IMR-90 (cell line): ENCODE data around the gene TPO. TPM values are rescaled to one million over a fixed set of nuclear protein-coding genes. Genes with fewer than 3 reads are reported as not detected.

Experiments used
- ATAC-seq: fragments of 200-7000 bp; cut with Tn5 transposase; 2 replicates; pipeline ENCODE4 v1.9.1; 2020; ENCODE audit warnings: low read depth, mild to moderate bottlenecking, moderate library complexity
- BruUV-seq: library from RNA; stranded (reverse); fragments of 400-500 nt; replicated peaks from 2 replicates; lab custom pipeline; 2021; lab: Mats Ljungman, UMichigan
- CTCF ChIA-PET: fragments of 300-600 bp; formaldehyde crosslinking; extraction: SDS; loops from one replicate; lab custom pipeline; 2021; ENCODE audit warnings: antibody characterized with exemption; lab: Yijun Ruan, JAX
- POLR2A ChIA-PET: fragments of 300-600 bp; sonication (Branson Sonifier 250); formaldehyde crosslinking; loops from one replicate; lab custom pipeline; 2022; ENCODE audit warnings: antibody characterized with exemption; ENCODE audit not compliant: unreplicated experiment; lab: Charles Lee
- DNase-seq: peaks from one replicate; pipeline ENCODE4 v3.0.0; 2013
- H2AFZ ChIP-seq: replicated peaks from 2 replicates; pipeline ENCODE3; 2013; ENCODE audit warnings: low read length, mild to moderate bottlenecking; ENCODE audit not compliant: poor library complexity
- H2AK5ac ChIP-seq: 2 replicates; pipeline ENCODE4 v1.6.1; 2013; ENCODE audit warnings: low read depth, low read length, inconsistent platforms
- H2AK9ac ChIP-seq: replicated peaks from 2 replicates; pipeline ENCODE3; 2013; ENCODE audit warnings: mild to moderate bottlenecking, low read depth, low read length, moderate library complexity; ENCODE audit not compliant: poor library complexity
- H2BK120ac ChIP-seq: 2 replicates; pipeline ENCODE4 v1.6.1; 2013; ENCODE audit warnings: low read depth, low read length, inconsistent platforms
- H2BK15ac ChIP-seq: 3 replicates; pipeline ENCODE4 v1.6.1; 2013; ENCODE audit warnings: low read depth, low read length, inconsistent platforms
- H2BK20ac ChIP-seq: 2 replicates; pipeline ENCODE4 v1.6.1; 2013; ENCODE audit warnings: low read depth, mild to moderate bottlenecking, inconsistent platforms, low read length, moderate library complexity
- H2BK5ac ChIP-seq: 2 replicates; pipeline ENCODE4 v1.6.1; 2013; ENCODE audit warnings: mild to moderate bottlenecking, low read depth, low read length, inconsistent platforms; ENCODE audit not compliant: poor library complexity, severe bottlenecking
- H3K14ac ChIP-seq: replicated peaks from 2 replicates; pipeline ENCODE4 v1.6.1; 2013; ENCODE audit warnings: low read depth, low read length, inconsistent platforms
- H3K18ac ChIP-seq: 2 replicates; pipeline ENCODE4 v1.6.1; 2013; ENCODE audit warnings: low read depth, low read length, control low read depth
- H3K23ac ChIP-seq: 2 replicates; pipeline ENCODE4 v1.6.1; 2013; ENCODE audit warnings: low read depth, low read length, inconsistent platforms
- H3K27ac ChIP-seq: 2 replicates; pipeline ENCODE4 v1.5.1; 2013; ENCODE audit warnings: mild to moderate bottlenecking, control low read depth, low read length; ENCODE audit not compliant: insufficient read depth
- H3K27me3 ChIP-seq: 2 replicates; pipeline ENCODE4 v1.6.1; 2013; ENCODE audit warnings: low read length; ENCODE audit not compliant: control insufficient read depth, insufficient read depth
- H3K36me3 ChIP-seq: 2 replicates; pipeline ENCODE4 v1.6.1; 2013; ENCODE audit warnings: low read length, mixed read lengths; ENCODE audit not compliant: control insufficient read depth, insufficient read depth
- H3K4ac ChIP-seq: 2 replicates; pipeline ENCODE4 v1.6.1; 2013; ENCODE audit warnings: low read depth, low read length, inconsistent platforms
- H3K4me1 ChIP-seq: 2 replicates; pipeline ENCODE4 v1.6.1; 2013; ENCODE audit warnings: low read length, mixed read lengths; ENCODE audit not compliant: control insufficient read depth, insufficient read depth
- H3K4me2 ChIP-seq: 2 replicates; pipeline ENCODE4 v1.6.1; 2013; ENCODE audit warnings: low read depth, mild to moderate bottlenecking, control low read depth, low read length, moderate library complexity
- H3K4me3 ChIP-seq: 2 replicates; pipeline ENCODE4 v1.5.1; 2013; ENCODE audit warnings: low read depth, mild to moderate bottlenecking, control low read depth, low read length, moderate library complexity; ENCODE audit not compliant: insufficient read depth
- H3K56ac ChIP-seq: 2 replicates; pipeline ENCODE4 v1.6.1; 2013; ENCODE audit warnings: low read length, inconsistent platforms; ENCODE audit not compliant: insufficient read depth; ENCODE audit errors: extremely low read depth
- H3K79me1 ChIP-seq, 2 experiments: 2 replicates each; pipeline ENCODE4 v1.6.1; 2013; ENCODE audit warnings: low read length in 2 of 2, inconsistent platforms in 1 of 2, low read depth in 1 of 2
- H3K9ac ChIP-seq: 2 replicates; pipeline ENCODE4 v1.6.1; 2013; ENCODE audit warnings: low read depth, low read length, control low read depth
- H3K9me1 ChIP-seq: 2 replicates; pipeline ENCODE4 v1.6.1; 2013; ENCODE audit warnings: low read length, inconsistent platforms; ENCODE audit not compliant: insufficient read depth
- H3K9me3 ChIP-seq: 2 replicates; pipeline ENCODE4 v1.6.1; 2013; ENCODE audit warnings: low read length; ENCODE audit not compliant: control insufficient read depth, insufficient read depth
- H4K20me1 ChIP-seq: 2 replicates; pipeline ENCODE4 v1.6.1; 2013; ENCODE audit warnings: low read length, inconsistent platforms; ENCODE audit not compliant: insufficient read depth
- H4K5ac ChIP-seq: 2 replicates; pipeline ENCODE4 v1.6.1; 2013; ENCODE audit warnings: mild to moderate bottlenecking, low read depth, low read length, control low read depth
- H4K8ac ChIP-seq, 2 experiments: 2 replicates each; pipeline ENCODE4 v1.6.1; 2013; ENCODE audit warnings: low read depth in 2 of 2, low read length in 2 of 2, control low read depth in 1 of 2, inconsistent platforms in 1 of 2
- H4K91ac ChIP-seq: 2 replicates; pipeline ENCODE4 v1.6.1; 2013; ENCODE audit warnings: low read depth, low read length, inconsistent platforms; ENCODE audit not compliant: insufficient read depth
- CEBPB ChIP-seq: IDR thresholded peaks from 2 replicates; pipeline ENCODE4 v1.6.1; 2012; ENCODE audit warnings: low read depth, low read length, improper control_type of control experiment
- ELK1 ChIP-seq: fragments of 150-350 bp; IDR thresholded peaks from 2 replicates; pipeline ENCODE4 v1.6.1; 2016; ENCODE audit warnings: low read depth, mild to moderate bottlenecking, low read length, moderate library complexity, borderline replicate concordance
- FOS ChIP-seq: fragments of 150-350 bp; IDR thresholded peaks from 2 replicates; pipeline ENCODE4 v1.6.1; 2016; ENCODE audit warnings: low read depth, low read length
- MAFK ChIP-seq: IDR thresholded peaks from 2 replicates; pipeline ENCODE4 v1.6.1; 2012; ENCODE audit warnings: low read depth, low read length, improper control_type of control experiment
- MAZ ChIP-seq: IDR thresholded peaks from 2 replicates; pipeline ENCODE4 v1.6.1; 2012; ENCODE audit warnings: low read depth, mild to moderate bottlenecking, low read length, improper control_type of control experiment, moderate library complexity, borderline replicate concordance
- MXI1 ChIP-seq: IDR thresholded peaks from 2 replicates; pipeline ENCODE4 v1.6.1; 2012; ENCODE audit warnings: low read depth, mild to moderate bottlenecking, low read length, moderate library complexity, borderline replicate concordance
- POLR2A ChIP-seq: IDR thresholded peaks from 2 replicates; pipeline ENCODE4 v1.6.1; 2012; ENCODE audit warnings: mild to moderate bottlenecking, low read depth, low read length
- RCOR1 ChIP-seq: IDR thresholded peaks from 2 replicates; pipeline ENCODE4 v1.6.1; 2012; ENCODE audit warnings: mild to moderate bottlenecking, low read length, improper control_type of control experiment; ENCODE audit not compliant: insufficient replicate concordance
- RFX5 ChIP-seq: IDR thresholded peaks from 2 replicates; pipeline ENCODE4 v1.8.0; 2012; ENCODE audit warnings: low read depth, mild to moderate bottlenecking, low read length, moderate library complexity
- SMC3 ChIP-seq: fragments of 150-350 bp; IDR thresholded peaks from 2 replicates; pipeline ENCODE4 v1.6.1; 2016; ENCODE audit warnings: low read depth, mild to moderate bottlenecking, antibody characterized with exemption, low read length, moderate library complexity
- WGBS, 2 experiments: methylation state at CpG; one replicate each; pipeline versions ENCODE4 v1.1.5 to v1.1.7; 2013; ENCODE audit warnings: missing lambda C conversion rate in 2 of 2; ENCODE audit not compliant: insufficient read length in 1 of 2; ENCODE audit errors: extremely low coverage in 2 of 2; 5-methylcytosine and 5-hydroxymethylcytosine counted together
- dilution Hi-C: fragments of 300-500 bp; cut with HindIII; formaldehyde crosslinking; loops from one replicate; pipeline ENCODE4 v1.14.3; 2018; ENCODE audit warnings: low sequenced_read_pairs; ENCODE audit not compliant: unreplicated experiment
- in situ Hi-C: fragments of 300-500 bp; cut with MboI; formaldehyde crosslinking; loops from 3 replicates; pipeline ENCODE4 v1.14.3; 2019; ENCODE audit warnings: low sequenced_read_pairs, inconsistent platforms, mixed read lengths
- intact Hi-C: fragments of 100-400 bp; cut with micrococcal nuclease; formaldehyde crosslinking; loops from 2 replicates; pipeline ENCODE4 v1.10.0; 2022
- polyA plus RNA-seq, 3 experiments: library from polyadenylated mRNA; depleted of rRNA; stranded (reverse); fragments of >200 nt; gene quantifications; 2 replicates each; pipeline ENCODE4 v1.2.3, GENCODE V29; 2012; ENCODE audit warnings: low replicate concordance in 1 of 3
- total RNA-seq: library from RNA; depleted of rRNA; stranded (reverse); fragments of >200 nt; gene quantifications from 2 replicates; pipeline ENCODE4 v1.2.3, GENCODE V29; 2012
- TF ChIP-seq, protein P1 (sequence below): fragments of 150-350 bp; IDR thresholded peaks from 2 replicates; pipeline ENCODE4 v1.6.1; 2017; ENCODE audit warnings: mild to moderate bottlenecking, antibody characterized with exemption, low read length, low read depth

The TPO gene
- total and polyA plus RNA-seq, 2 of the 4 experiments (the other 2 are of a cell fraction), result not detected

- in situ Hi-C loops (no loop called here), dilution Hi-C loops (no loop called here), intact Hi-C loops (no loop called here)
- H3K27me3 ChIP-seq, result no peaks in the 10 kb centered on the region
- 61% methylated on average over 3 of the region's 6 CpGs; no CpG with 5 or more reads in 1 of the 2 experiments for WGBS, 2 experiments
- H3K27ac ChIP-seq, result no peak overlapping the region
- H2BK5ac ChIP-seq, result no peak overlapping the region
- no peaks in the 10 kb centered on the region for H3K36me3 ChIP-seq
- TF ChIP-seq CEBPB (no peak), SMC3 (no peak), POLR2A (no peak), ELK1 (no peak), RFX5 (no peak), MXI1 (no peak), RCOR1 (no peak), MAFK (no peak), FOS (no peak), MAZ (no peak)
- TF ChIP-seq, protein P1, sequence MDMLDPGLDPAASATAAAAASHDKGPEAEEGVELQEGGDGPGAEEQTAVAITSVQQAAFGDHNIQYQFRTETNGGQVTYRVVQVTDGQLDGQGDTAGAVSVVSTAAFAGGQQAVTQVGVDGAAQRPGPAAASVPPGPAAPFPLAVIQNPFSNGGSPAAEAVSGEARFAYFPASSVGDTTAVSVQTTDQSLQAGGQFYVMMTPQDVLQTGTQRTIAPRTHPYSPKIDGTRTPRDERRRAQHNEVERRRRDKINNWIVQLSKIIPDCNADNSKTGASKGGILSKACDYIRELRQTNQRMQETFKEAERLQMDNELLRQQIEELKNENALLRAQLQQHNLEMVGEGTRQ, result no peak
- no peak overlapping the region for H3K56ac ChIP-seq
- no peak overlapping the region for H3K23ac ChIP-seq
- H3K18ac ChIP-seq, result no peak overlapping the region
- POLR2A ChIA-PET, result no interaction called here
- BruUV-seq, result no TSS peak
- no peaks in the 10 kb centered on the region for H4K20me1 ChIP-seq
- no peaks in the 10 kb centered on the region for H3K9me1 ChIP-seq
- H3K9ac ChIP-seq, result no peak overlapping the region
- ATAC-seq, result no peak
- no peak overlapping the region for H2AK5ac ChIP-seq
- no peak overlapping the region for H2BK15ac ChIP-seq
- no peak overlapping the region for H3K4me2 ChIP-seq
- H2BK120ac ChIP-seq, result no peak overlapping the region
- H3K9me3 ChIP-seq, result peaks cover 28% of the 10 kb centered on the region
- H2AK9ac ChIP-seq, result no peak overlapping the region
- H3K4me1 ChIP-seq, result no peaks in the 10 kb centered on the region
- no peak for DNase-seq
- H3K79me1 ChIP-seq, result no peaks in the 10 kb centered on the region
- CTCF ChIA-PET, result no interaction called here
- no peak overlapping the region for H4K91ac ChIP-seq
- no peak overlapping the region for H4K8ac ChIP-seq
- no peak overlapping the region for H3K14ac ChIP-seq
- no peak overlapping the region for H2BK20ac ChIP-seq
- no peak overlapping the region for H3K4me3 ChIP-seq
- H3K4ac ChIP-seq, result no peak overlapping the region
- H4K5ac ChIP-seq, result no peak overlapping the region
- no peak overlapping the region for H2AFZ ChIP-seq
Observed at GRCh38 chr2:1415501-1415900, 2.2 kb downstream of the TPO start.
